HG02870 (cell line): ENCODE measurements around the gene AEBP2.
"Not testable (repeated sequence)": the region's sequence is repeated elsewhere in the genome, so short reads cannot be mapped to it uniquely, and the experiment has no call there.

Source experiments
- ATAC-seq: cut with Tn5 transposase; IDR thresholded peaks from one replicate; pipeline ENCODE4 v1.9.1; 2021; ENCODE audit warnings: mild to moderate bottlenecking, moderate library complexity; ENCODE audit not compliant: unreplicated experiment

Gene AEBP2

DNA sequence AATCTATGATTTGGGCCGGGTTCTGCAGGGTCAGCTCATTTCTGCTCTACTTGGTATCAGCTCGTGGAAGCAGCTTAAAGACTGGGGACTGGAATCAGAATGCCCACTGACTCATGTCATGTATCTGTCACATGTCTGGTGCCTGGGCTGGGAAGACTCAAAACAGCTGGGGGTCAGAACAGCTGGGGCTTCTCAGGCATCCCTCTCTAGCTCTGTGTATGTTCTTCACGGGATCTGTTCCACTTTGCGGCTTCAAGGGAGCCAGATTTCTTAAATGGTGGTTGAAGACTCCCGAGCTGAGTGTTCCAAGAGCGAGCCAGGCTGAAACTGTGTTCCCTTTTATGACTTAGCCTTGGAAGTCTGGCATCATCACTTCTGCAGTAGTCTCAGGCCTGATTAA lies 11.9 kb downstream of the AEBP2 start:
- ATAC-seq: no peak

DNA sequence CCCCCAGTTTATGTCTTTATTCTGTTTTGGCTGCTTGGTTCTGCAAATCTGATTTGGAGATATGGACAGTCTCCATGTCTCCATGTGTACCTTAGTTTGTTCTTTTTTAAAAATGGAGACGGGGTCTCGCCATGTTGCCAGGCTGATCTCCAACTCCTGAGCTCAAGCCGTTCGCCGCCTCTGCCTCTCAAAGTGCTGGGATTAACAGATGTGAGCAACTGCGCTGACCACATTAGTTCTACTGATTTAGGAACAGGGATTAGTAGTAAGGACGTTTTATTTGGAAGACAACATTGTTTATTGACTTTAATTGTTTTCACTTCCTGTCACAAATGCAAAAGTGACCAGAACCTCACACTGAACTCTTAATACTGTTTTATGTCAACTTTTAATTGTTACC lies 14.7 kb downstream of the AEBP2 start:
- no peak for ATAC-seq

DNA sequence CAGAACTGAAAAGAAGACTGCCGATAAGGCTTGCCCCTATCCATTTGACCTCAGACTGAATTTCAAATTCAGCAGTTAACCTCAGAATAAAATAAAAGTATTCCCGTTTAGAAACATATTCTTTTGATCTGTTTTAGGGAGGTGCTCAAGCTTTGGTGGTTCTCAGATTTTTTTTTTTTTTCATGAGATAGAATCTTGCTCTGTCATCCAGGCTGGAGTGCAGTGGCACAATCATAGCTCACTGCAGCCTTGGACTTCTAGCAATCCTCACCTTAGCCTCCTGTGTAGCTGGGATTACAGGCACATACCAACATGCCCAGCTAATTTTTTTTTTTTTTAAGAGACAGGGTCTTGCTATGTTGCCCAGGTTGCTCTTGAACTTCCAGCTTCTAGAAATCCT lies 15.5 kb downstream of the AEBP2 start:
- ATAC-seq: no peak

DNA sequence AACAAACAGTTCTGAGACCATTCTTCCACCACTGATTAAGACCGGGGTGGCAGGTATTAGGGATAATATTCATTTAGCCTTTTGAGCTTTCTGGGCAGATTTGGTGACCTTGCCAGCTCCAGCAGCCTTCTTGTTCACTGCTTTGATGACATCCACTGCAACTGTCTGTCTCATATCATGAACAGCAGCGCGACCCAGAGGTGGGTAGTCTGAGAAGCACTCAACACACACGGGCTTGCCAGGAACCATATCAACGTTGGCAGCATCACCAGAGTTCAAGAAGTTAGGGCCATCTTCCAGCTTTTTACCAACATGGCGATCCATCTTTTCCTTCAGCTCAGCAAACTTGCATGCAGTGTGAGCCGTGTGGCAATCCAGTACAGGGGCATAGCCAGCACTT lies 16.9 kb downstream of the AEBP2 start:
- no peak for ATAC-seq

DNA sequence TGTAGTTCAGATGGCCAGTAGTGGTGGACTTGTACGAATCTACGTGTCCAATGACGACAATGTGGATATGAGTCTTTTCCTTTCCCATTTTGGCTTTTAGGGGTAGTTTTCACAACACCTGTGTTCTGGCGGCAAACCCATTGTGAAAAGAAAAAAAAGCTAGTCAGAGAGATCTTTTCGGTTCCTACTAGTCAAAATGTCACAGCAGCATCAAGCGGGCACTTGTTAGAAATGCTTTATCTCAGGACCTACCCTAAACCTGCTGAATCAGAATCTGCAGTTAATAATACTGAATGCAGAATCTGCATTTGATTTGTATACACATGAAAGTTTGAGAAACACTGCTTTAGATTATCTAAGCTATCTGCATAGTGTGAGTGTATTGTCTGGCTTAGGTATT lies 18.3 kb downstream of the AEBP2 start:
- ATAC-seq: peak; percentile 76

DNA sequence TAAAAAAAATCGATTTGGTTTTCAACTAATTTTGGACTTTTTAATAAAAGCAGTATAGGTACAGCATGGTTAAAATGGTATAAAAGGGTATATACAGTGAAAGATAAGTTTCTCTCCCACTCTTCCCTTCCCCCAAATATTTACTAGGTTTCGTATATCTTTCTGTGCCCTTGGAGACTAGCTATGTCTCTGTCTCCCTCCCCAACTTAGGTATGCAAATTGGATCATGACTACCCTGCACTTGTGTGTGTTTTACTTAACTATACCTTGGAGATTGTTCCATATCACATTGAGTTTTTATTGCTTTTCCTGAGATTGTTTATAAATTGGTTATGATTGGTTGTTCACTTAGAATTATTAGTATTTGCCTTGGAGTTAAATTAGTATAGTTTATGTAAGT lies 19.4 kb downstream of the AEBP2 start:
- ATAC-seq: peak; percentile 35

DNA sequence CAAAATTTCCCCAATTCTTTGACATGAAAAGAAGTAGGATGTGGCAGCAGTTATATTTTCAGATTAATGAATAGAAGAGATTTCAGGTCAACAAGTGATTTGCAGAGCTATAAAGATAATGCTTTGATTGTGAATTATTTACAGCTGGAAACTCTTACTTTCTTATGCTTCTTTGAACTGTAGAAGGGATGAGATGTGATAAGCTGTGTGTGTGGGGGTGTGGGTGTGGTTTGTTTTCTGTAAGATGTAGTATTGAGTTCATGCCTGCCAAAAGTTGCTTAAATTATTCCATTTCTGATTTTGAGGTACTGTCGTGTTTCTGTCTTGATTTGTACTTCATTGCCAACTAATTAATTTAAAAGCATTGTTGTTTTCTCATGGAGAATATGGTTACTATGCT lies 22.7 kb downstream of the AEBP2 start:
- no peak for ATAC-seq

DNA sequence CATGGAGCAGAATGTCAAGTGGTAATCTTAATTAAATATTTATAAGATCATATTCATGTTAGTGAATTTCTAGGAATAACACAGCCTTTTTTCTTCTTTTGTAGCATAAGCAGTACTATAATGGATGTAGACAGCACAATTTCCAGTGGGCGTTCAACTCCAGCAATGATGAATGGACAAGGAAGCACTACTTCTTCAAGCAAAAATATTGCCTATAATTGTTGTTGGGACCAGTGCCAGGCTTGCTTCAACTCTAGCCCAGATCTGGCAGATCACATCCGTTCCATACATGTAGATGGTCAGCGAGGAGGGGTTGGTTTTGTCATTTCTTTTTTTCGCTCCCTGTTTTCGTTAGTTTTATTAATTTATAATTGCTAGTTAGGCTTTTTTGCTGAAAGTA lies 23.1 kb downstream of the AEBP2 start:
- no peak for ATAC-seq

DNA sequence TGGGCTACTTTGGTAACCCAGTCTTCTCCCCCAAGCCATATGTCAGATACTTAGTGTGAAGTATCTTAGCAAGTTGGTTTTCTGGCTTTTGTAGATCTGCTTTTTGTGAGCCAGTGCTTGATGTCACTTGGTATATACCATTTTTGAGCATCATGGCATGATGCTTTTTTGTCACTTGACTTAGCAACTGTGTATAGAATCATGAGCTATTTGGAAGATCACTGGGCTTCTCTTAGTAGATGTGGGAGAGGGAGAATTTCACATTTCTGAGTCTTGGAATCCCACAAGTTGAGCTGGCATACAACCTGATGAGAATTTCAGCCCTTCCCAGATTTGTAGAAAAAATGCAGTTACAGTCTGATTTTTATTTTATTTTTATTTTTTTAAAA lies 24.9 kb downstream of the AEBP2 start:
- ATAC-seq: no peak

DNA sequence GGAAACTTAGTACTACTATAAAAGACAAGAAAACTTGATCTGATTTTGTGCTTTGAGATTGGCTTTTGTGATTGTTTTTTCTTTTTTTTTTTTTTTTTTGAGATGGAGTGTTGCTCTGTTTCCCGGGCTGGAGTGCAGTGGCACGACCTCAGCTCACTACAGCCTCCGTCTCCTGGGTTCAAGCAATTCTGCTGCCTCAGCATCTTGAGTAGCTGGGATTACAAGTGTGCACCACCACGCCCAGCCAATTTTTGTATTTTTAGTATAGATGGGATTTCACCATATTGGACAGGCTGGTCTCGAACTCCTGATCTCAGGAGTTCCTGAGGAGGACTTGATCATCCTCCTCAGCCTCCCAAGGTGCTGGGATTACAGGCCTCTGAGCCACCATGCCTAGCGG lies 26.4 kb downstream of the AEBP2 start:
- ATAC-seq: no peak

DNA sequence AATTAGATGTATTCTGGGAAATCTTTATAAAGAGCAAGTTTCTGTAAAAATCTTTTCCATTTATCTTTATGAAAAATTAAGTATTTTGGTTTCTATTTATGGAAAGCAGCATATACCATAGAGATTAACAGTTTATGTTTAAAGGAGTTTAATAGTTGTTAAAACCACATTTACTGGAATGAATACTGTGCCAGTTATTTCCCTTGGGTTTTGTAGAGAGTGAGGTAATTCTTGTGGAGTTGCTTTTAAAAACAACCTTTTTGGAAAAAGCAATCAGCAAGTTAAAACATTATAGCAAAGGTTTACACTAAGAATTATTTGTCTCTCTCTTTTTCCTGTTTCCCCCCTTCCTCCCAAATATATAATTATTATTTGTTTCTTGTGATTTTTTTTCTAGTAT lies 34.9 kb downstream of the AEBP2 start:
- no peak for ATAC-seq

DNA sequence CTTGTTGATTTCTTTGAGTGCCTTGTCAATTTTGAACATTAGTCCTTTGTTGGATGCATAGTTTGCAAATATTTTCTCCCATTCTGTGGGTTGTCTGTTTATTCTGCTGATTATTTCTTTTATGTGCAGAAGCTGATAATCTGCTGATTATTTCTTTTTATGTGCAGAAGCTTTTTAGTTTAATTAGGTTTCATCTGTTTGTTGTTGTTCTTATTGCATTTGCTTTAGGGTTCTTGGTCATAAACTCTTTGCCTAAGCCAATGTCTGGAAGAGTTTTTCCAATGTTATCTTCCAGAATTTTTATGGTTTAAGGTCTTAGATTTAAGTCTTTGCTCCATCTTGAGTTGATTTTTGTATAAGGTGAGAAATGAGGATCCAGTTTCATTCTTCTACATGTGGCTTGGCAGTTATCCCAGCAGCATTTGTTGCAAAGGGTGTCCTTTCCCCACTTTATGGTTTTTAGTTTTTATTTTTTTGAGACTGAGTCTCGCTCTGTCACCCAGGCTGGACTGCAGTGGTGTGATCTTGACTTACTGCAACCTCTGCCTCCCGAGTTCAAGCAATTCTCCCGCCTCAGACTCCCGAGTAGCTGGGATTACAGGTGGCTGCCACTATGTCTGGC lies 36.7 kb downstream of the AEBP2 start:
- ATAC-seq: not testable (repeated sequence)

DNA sequence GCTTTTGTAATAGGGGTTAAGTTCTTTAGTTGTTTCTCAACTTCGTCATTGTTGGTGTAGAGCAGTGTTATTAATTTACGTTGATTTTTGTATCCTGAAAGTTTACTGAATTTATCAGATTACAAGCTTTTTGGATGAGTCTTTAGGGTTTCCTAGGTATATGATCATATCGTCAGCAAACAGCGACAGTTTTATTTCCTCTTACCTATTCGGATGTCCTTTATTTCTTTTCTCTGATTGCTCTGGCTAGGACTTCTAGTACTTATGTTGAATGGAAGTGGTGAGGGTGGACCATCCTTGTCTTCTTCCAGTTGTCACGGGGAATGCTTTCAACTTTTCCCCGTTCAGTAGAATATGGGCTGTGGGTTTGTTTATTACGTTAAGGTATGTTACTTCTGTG lies 37.8 kb downstream of the AEBP2 start:
- no peak for ATAC-seq

DNA sequence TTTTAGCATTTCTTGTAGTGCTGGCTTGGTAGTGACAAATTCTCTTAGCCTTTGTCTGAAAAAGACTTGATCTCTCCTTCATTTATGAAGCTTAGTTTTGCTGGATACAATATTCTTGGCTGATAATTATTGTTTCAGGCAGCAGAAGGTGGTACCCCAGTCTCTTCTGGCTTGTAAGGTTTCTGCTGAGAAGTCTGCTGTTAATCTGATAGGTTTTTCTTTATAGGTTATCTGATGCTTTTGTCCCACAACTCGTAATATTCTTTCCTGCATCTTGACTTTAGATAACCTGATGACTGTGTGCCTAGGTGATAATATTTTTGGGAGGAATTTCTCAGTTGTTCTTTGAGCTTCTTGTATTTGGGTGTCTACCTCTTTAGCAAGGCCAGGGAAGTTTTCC lies 41.2 kb downstream of the AEBP2 start:
- ATAC-seq: no peak

DNA sequence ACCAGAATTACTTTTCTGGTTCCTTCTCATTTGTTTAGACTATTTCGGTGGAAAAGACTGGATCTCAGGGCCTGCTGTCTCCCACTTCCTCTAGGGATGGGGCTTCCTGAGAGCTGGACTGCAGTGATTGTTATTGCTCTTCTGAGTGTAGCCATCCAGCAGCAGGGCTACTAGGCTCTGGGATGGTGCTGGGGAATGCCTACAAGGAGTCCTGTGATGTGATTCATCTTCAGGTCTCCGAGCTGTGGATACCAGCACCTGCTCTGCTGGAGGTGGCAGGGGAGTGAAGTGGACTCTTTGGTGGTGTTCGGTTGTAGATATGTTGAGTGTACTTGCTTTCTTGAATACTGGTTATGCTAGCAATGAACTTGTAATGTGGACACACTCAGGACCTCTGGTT lies 42.7 kb downstream of the AEBP2 start:
- no peak for ATAC-seq

DNA sequence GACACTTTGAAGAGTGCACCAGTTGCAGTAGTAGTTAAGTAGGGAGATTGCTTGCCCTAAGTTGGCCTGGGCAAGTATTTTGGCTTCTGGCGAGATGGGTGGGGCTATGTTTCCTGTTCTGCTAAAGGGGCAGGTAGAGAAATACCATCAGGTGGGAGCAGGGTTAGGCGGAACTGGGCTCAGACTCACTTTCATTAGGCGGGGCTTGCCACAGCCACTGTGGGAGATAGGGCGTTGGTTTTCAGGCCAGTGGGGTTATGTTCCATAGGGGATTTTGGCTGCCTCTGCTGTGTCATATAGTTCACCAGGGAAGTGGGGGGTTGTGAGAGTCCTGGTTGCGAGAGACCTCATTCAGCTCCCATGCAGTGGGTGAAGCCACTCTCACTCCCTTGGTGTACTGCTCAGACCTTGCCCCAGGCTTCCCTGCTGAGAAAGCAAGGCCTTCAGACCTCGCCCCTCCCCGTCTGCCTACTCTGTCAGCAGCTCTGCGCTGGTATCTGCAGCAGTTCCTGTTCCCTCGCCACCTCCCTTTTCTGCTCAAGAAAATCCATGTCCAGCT lies 43.3 kb downstream of the AEBP2 start:
- ATAC-seq: peak; percentile 97

DNA sequence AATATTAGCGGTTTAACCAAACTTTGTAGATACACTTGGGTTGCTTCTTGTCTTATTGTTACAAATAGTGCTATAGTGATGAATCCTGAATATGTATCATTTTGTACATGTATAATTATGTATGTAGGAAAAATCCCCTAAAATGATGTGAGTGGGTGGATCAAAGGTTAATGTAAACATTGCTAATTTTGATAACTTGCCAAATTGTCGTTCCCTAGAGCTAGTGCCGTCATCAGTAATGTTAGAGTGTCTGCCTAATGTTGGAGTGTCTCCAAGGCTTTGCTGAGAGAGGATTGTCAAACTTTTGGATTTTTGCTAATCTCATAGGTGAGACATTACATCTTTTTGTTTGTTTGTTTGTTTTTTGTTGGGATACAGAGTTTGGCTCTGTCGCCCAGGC lies 44.4 kb downstream of the AEBP2 start:
- no peak for ATAC-seq

DNA sequence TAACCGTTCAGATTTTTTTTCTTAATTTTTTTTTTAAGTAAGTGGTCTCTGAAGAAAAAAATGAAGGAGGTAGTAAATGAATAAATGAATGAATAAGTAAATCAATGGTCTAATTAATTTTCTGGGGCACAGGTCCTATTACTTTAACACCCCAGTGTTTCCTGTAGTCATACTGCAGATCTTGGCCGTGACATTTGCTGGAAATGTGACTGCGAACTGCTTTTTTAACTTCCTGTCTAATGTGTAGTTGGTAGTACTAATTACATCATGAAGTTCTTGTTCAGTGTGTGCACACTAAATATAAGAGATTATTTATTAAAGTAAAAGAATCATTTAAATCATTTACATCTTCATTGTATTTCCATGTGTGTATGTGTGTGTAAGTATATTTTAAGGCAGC lies 45.4 kb downstream of the AEBP2 start:
- no peak for ATAC-seq

DNA sequence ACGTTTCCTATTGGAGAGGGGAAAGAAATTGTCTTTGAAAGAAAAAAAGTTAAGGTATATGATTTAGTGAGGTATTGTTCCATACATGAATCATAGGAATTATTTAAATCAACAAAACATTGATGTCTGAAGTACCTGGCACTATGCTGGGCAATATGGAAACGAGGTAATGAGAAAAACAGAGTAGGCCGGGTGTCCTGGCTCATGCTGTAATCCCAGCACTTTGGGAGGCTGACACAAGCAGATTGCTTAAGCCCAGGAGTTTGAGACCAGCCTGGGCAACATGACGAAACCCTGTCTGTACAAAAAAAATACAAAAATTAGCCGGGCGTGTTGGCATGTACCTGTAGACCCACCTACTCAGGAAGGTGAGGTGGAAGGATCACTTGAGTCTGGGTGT lies 45.9 kb downstream of the AEBP2 start:
- ATAC-seq: no peak

DNA sequence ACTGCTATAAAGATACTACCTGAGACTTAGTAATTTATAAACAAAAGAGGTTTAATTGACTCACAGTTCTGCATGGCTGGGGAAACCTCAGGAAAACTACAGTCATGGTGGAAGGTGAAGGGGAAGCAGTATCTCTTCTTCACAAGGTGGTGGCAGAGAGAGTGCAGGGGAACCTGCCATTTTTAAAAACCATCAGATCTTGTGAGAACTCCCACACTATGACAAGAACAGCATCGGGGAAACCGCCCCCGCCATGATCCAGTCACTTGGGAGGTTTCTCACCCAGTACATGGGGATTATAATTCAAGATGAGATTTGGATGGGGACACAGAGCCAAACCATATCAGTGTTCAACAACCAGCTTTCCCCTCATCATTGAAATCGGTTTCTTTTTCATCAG lies 49.9 kb downstream of the AEBP2 start:
- no peak for ATAC-seq

DNA sequence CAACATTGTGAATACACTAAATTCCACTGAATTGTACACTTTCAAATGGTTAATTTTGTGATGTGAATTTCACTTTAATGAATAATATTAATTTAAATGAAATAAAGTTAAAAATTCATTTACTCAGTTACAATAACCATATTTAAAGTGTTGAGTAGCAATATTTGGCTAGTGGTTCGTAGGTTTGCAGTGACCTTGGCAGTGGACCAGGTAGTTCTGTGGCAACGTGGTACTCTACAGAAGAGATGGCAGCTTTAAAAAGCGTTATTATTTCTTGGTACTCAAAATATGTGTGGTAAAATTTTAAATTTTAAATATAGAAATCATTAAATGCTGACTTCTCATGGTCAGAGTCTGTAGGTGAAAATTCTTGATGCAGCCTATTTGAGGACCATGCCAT lies 51.6 kb downstream of the AEBP2 start:
- ATAC-seq: no peak

DNA sequence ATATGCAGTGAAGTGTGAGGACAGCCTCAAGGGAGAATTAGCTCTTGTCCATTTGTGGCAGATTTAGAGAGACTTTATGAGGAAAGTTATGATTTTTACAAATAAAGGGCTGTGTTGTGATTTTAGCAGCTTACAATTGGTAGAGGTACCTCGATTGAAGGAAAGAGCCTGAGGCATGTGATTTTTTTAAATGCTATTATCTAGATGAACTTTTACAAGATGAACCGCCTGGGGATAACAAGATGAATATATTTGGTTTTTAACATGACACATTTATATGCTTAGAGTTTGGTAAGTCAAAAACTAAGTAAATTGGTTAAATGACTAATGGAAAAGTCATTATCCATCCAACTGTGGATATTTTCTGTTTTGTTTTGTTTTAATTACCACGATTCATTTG lies 52.6 kb downstream of the AEBP2 start:
- ATAC-seq: no peak

DNA sequence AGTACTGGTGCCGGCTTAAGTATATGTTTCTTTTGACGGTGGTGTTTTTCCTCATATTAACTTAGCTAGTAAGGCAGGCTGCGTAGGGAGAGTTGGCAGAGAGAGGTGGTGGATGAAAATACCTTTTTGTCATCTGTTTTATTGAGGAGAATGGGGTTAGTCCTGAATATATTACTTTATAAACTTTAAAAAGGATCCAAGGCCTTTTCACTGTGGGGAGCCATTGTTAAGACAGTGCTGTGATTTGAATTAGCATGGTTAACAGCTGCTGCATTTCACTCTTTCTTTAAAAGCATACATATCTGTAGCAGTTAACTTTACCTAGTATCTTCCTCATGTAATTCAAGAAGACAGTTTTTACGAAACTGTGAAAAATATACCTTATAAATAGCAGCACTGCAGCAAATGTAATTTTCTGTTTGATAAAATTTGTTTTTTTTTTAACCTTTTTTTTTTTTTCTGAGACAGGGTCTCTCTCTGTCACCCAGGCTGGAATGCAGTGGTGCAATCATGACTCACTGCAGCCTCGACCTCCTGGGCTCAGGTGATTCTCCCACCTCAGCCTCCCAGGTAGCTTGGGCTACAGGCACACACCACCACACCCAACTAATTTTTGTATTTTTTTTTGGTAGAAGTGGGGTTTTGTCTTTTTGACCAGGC lies 57.1 kb downstream of the AEBP2 start:
- no peak for ATAC-seq
